Muscle of arm (tissue), 12 donors: ENCODE measurements around the gene FOSL2. TPM values are rescaled to one million over a fixed set of nuclear protein-coding genes. Genes with fewer than 3 reads are reported as not detected.

ENCODE experiments used
- DNase-seq: peaks from one replicate; pipeline ENCODE4 v3.0.0-alpha.2; 2013
- polyA plus RNA-seq, 12 donors: library from polyadenylated mRNA; unstranded; fragments of 120-200 nt; gene quantifications; one replicate each; pipeline ENCODE4 v1.2.1, GENCODE V29; 2013; ENCODE audit not compliant: insufficient read length in 12 of 12

Gene FOSL2
- polyA plus RNA-seq, 12 donors = 9.8 to 65.4 (median 16.5) TPM; not detected in 1

DNA sequence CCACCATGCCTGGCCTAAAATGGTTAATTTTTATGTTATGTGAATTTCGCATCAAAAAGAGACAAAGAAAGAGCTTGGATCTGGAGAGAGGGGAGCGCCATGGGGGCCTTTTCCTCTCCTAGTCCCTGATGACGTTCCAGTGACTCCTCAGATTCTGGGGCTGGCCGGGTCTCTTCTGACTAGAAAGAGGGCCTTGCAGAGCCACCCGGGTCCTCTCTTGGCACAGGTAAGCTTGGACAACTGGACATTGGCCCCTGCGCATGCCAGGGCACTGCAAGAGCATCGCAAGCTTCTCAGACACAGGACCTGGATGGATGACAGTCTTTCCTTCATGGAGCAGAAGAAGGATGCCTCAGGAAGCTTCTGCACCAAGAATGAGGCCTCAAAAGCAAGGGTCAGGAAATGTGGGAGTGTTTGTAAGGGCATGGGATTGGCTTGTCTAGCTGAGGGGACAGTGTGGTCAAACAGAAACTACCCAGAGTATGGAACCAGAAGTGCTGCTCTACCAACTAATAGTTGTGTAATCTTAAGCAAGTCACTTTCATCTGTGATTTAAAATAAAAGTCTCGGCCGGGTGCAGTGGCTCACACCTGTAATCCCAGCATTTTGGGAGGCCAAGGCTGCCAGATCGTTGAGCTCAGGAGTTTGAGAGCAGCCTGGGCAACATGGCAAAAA, 35.2 kb downstream of the FOSL2 start:
- no peak for DNase-seq

DNA sequence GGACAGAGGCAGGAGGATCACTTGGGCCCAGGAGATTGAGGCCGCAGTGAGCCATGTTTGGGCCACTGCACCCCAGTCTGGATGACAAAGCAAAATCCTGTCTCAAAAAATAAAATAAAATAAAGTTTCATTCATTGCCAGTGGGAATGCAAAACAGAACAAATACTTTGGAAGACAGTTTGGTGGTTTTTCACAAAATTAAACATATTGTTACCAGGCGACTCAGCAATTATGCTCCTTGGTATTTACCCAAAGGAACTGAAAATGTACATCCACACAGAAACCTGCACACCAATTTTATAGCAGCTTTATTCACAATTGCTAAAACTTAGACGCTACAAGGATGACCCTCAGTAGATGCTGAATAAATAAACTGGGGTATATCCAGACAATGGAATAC, 35.8 kb downstream of the FOSL2 start:
- no peak for DNase-seq

DNA sequence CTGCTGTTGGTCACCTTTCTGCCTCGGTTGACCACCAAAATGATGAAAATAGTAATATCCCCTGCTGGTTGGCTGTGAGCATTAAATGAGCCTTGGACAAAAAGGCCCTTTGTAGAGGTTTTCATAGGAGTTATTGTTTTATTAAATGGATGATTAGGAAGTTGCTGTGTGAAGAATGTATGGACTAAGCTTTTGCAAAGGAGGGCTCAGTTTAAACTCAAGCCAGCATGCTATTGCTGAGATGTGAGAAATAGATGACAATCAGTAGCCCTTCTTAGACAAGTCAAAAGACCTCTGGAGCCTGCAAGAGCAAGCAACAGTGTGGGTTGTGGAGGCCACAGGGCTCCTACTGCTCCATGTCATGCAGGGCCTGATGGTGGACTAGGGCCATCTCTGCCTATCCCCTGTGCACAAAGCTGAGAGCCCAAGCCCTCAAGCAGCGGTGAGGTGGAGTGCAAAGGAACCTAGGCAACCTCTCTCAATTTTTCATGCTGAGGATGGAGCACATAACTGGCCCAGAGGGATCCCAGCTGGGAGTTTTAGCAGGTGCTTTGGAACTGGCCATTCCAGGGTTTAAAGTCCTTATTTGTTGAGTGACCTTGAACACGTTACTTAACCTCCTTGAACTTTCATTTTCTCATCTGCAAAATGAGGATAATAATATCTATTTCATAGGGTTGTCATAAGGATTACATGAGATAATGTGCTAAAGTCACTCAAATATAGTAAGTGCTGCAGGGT, 37.1 kb downstream of the FOSL2 start:
- no peak for DNase-seq

DNA sequence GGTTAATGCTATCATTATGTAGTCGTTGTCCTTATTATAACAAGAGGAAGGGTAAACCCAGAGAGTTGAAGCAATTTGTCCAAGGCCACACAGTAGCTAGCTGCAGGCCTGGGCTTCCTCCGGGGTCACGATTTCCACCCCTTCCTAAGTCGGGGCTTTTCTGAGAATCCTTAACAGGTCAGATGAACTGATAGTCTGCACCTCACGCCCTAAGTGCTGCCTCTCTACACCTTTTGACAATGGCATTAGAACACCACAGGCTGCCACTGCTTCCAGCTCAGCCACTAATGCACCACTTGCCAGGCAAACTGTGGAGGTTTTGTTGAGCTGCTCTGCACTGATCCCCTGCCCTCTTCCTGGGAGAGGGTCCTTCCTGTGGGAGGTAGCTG, 37.7 kb downstream of the FOSL2 start:
- DNase-seq = no peak

DNA sequence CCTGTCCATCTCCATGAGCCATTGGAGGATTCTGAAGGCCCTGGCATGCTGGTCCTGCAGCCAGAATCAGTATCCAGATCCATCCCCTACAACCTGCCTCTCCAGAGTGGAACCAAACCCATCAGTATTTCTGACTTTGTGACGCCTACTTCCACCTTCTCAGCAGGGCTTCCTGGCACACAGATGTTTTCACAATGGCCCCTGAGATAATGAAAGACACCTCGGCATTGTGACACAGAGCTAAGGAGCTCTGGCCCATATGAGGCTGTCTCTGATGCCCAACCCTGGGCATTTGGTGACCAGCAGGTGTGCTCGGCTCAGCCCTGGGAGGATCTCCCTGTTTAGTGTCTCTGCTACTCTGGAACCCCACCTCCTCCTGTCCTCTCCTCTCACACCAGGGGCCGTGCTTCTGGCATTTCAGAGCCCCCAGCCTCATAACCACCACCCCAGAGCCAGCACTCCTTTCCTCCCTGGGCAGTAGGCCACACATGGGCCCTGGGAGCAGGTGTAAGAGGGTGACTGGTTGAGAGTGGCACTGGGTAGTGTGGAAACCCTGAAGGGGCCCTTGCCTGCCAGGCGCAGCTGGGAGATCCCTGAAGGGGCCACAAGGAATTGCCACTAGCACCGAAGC, 38.2 kb downstream of the FOSL2 start:
- no peak for DNase-seq

DNA sequence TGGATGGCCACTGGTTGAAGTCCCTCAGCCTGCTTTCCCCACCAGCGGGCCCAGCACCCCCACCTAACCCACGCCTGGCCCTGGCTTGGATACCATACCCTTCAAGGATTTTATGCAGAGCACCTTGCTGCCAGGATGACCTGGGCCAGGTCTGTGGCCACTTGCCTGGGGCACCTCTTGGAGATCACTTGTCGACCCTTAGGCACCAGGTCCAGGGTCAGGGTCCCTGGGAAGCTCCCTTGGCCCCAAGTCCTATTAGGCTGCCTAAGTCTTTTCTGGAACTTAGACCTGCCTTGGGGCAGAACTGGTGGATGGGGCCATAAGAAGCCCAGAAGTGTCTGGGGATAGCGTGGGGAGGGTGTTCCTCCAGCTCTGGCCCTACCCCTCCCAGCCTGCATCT, 39.1 kb downstream of the FOSL2 start:
- no peak for DNase-seq

DNA sequence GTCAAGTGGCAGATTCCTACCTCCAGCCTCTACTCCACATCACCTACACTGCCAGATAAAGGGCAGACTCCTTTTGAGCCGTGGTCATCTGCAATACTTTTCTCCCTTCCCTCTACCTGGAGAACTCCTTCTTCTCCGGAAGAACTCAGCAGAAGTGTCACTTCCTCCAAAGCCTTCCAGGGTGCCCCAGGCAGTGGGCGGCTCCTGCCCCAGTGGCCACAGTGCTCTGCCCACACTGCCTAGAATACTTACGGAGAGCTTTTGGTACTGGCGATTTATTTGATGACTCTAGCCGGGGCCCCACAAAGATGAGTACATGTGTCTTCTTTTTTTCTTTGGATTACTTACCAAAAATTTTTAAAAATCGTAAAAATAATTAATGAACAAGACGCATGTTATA, 39.7 kb downstream of the FOSL2 start:
- no peak for DNase-seq

DNA sequence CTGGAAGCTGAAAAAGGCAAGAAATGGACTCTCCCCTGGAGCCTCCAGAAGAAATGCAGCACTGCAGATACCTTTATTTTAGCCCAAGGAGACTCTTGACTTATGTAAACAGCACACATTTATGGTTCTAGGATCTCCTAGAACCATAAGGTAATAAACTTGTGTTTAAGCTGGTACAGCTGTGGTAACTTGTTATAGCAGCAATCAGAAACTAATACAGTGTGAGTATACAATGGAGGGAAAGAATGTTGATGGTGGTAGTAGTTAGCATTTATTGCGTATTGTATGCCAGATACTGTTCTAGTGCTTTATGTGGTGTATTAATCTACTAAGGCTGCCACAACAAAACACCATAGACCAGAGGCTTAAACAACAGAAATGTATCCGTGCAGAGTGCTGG, 40.6 kb downstream of the FOSL2 start:
- no peak for DNase-seq

DNA sequence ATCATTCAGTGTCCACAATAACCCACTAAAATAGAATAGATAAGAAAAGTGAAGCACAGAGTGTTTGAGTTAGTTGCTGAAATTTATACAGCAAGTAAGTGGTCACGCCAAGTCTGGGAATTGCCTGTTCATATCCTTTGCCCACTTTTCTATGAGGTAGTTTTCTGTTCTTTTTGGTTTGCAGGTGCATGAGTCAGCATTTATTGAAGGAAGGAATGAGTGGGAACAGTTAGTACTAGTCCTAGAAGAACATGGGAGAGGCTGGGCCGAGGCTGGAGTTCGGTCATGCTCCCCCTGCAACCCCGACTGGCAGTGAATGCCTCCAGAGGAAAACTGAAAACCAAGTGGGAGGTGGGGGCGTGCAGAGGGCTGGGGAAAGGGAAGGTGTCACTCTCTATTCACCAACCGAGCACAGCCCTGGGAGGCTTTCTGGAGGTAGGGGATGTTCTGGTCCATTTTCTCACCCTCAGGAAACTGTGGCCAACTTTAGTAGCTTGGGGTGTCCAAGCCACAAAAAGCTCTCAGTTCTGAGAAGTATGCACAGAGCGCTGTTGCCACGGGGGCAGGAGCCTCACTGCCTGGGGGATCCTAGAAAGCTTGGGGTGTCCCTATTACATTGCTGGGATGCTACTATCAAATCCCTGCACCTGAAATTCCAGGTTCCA, 41.4 kb downstream of the FOSL2 start:
- DNase-seq = no peak

DNA sequence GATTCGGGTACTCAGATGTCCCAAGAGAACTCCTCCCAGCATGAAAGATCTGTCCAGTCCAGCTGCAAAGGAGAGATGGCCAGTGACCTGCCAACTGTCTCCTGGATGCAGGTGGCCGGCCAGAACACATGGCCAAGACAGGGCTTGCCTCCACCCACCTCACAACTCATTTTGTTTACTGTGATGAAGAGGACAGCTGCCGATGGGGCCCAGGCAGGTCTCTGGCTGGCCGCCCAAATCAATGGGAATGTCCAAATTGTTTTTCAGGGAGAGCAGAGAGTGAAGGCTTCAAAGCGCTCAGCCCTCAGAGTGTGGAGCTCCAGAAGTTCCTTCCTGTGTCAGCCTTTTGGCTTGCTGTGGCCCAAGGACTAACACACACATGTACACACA, 41.9 kb downstream of the FOSL2 start:
- DNase-seq = no peak

DNA sequence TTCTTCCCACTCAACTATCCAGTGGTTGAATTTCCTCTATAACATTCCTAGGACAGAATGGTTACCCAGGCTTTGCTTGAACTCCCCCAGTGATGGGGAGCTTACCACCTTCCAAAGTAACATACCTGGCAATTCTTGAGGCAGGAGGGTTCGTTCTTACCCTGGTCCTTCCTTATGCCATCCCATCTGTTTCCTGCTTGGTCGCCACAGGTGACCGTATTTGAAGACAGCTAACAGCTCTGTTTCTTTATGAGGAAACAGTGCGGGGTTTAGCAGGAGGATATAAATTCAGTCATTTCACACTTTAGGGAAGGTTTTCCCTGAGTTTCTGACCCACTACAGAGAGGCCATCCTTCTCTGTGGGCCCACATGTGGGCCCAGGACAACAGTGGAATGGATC, 42.6 kb downstream of the FOSL2 start:
- no peak for DNase-seq

DNA sequence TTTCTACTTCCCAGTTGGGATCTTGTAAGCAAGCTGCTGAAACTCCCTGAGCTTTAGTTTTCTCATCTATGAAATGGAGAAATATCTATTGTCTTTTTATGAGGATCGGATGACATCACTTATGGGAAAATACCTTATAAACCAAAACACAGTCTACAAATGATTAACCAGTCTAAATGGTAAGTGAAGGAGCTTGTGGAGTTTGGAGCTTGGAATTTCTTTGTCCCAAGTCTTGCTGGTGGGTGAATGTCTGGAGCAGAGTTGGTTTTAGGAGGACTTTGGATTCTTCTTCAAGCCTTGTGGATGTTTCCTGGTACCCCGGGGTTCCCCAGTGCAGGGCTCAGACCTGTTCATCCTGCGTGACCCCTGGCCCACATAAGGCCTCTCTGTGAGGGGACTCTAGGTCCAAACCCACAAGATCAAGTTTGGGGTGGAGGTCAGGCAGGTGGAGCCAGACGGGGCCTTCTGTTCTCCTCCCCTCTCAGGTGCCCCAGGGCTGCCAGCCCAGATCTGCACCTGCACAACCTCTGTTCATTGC, 43.2 kb downstream of the FOSL2 start:
- no peak for DNase-seq

DNA sequence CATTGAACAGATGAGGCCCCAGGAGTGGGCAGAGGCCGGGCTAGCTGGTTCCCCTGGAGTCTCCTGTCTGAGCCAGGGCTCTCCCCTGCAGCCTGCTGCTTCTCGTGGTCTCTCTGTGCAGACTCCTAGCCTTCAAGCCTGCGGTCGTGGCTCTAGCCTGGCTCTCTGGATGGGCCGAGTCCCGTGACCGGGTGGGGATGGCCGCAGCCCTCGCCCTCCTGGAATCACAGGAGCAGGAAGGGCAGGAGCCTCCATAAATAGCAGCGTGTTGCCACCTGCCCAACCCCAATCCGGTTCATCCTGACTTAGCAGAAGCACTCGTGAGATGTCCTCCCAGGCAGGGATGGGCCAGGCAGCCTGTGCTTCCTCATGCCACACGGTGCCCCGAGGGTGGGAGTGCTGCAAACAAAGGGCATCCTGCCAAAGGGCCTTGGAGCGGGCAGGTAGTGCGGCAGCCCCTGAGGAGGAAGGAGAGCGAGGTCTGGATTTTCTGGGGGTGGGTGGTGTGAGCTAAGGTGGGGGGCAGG, 43.9 kb downstream of the FOSL2 start:
- no peak for DNase-seq

DNA sequence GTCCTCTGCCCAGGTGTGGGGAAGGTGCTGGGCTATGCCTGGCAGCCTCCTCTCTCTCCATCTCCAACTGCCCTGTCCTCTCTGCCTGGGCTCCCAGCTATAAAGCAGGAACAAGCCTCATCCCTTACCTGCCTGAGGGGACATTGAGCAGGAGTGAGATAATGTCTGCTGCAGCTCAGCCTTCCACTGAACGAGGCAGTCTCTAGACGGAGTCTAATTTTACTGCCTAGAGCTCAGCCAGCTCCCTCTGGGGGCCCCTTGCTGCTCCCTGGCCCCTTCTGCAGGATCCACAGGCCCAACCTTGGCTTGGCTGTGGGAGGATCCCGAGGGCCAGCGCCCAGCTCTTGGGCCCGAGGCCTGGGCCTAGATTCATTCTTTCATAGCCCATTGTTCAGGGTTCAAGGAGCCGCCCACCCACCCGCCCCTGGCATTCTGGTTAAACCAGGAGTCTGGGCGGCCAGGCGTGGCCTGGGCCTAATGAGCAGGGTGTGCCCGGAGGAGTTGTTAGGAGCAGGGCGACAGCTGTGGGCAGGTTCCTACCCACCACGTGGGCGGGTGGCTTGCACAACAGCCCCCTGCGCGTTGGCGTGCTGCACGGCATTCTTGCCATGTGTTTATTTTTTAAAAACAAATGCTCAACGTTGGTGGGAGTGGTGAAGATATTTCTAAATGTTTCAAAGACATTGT, 44.6 kb downstream of the FOSL2 start:
- no peak for DNase-seq

DNA sequence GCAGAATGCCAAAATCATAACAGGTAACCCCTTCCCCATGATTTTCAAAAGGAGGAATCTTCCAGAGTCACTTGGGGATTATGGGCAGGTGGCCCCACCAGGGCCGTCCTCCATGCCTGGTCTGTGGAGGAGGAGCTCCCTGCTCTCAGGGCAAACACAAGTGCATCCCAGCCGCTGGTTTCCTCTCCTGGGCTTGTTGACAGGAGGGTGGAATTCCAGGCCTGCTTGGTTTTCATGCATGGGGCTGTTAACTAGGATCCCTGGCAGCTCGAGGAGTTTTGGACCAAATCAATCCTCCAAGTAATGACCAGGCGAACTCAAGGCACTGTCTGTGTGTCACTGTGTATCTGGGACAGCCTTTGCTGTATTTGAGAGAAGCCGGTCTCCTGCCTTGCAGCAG, 45.3 kb downstream of the FOSL2 start:
- no peak for DNase-seq

DNA sequence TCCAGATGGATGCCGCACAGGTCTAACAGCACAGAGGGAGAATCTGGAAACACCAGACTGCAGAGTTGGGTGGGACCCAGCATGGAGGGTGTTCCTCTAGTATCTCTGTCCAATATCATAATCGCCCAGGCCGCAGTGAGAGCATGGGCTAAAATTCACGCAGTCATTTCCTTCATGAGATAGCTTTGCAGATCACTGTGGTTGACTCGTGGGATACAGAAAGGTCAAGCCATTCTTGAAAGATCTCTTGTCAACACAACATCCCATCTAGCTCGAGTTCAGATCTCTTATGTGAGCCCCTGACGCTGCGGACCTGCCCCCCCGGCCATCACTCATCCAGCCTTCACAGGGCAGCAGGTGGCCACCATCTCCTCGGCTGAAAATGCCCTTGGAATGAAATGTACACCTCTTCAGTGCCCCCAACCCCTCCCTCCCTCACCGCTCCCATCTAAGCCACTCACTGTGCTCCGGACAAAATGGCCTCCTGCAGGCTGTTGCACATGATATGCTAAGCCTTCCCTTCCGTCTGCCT, 45.9 kb downstream of the FOSL2 start:
- DNase-seq = no peak

DNA sequence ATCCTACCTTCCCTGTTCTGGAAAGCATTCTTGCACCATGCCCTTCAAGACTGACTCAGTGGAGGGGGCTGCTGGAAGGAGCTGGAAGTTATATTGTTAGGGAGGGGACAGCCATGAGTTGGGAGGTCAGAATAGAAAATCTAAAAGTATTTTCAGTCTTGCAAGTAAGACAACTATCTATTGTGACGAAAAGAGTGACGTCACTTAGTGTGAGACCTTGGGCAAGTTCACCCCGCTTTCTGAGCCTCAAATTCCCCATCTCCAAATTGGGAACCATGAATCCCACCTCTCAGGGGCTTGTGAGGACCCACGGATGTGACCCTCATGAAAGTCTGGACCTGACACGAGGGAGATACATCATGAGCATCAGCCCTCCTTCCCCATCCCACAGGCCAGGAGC, 46.5 kb downstream of the FOSL2 start:
- DNase-seq = no peak

DNA sequence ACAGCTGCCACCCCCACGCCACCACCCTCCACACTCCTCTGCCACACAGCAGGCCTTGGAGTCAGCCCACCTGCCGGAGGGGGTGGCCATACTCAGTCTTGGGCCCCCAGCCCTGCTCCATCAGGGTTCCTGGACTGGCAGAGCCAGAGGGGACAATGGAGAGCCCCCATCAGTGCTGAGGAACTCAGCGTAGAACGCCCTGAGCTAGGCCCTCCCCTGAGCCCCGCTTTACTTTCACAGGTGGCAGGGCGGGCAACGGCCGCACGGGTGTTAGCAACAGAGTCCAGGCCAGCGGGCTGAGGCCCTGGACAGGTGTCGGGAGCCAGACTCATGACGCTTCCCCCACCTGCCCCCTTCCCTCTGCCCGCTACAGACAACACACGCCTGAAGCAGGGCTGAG, 47.1 kb downstream of the FOSL2 start:
- DNase-seq = no peak

DNA sequence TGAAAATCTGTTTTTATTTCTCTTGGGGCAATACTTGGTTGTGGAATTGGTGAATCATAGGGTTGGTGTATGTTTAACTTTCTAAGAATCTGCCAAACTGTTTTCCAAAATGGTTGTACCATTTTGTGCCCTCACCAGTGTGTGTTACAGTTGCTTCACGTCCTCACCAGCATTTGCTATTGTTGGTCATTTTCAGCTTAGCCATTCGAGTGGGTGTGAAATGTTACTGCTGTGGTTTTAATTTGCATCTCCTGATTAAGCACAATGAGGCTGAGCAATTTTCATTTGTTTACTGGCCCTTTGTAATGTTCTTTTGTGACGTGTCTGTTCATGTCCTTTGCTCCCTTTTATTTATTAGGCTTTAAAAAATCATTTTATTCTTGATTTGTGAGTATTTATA, 49.7 kb downstream of the FOSL2 start:
- DNase-seq = no peak

DNA sequence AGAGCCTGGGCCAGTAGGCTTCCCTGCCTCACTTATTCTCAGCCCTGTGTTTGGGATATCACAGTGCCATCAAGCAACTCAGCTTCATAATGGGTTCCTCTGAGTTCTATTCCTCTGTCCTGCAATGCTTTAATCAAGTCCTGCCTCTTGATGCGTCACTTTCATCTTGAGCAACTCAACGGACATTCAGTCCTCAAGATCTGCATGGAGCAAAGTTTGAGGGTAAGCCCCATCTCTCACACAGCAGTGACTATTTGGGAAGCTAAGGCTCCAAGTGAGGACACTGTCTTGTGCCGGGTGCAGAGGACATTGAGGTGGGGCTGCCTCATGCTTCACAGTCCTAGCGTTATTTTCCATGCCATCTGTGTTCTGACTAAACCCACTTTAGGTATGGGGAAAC, 52.3 kb downstream of the FOSL2 start:
- no peak for DNase-seq
